Measurements from ENCODE around the gene PRDM16.

PRDM16 gene

GRCh38 chr1:3433596-3434320, 364.8 kb downstream of the PRDM16 start:
- Histone ChIP-seq H3K27me3 (replicated peaks; ENCODE audit: insufficient read depth, low read length) (peaks cover 93% of the 10 kb centered on the region), H4K20me1 (ENCODE audit: insufficient read depth, low read length) (no peaks in the 10 kb centered on the region), H3K27ac (ENCODE audit: low read length) (no peak overlapping the region), H3K79me2 (ENCODE audit: low read length) (no peaks in the 10 kb centered on the region), H3K9me3 (replicated peaks; ENCODE audit: insufficient read depth, low read length) (no peaks in the 10 kb centered on the region), H3K4me1 (ENCODE audit: low read length) (no peaks in the 10 kb centered on the region), H3K4me3 (ENCODE audit: low read length) (no peak overlapping the region), H3K9me2 (replicated peaks; ENCODE audit: insufficient read depth, low read length) (no peaks in the 10 kb centered on the region), H3F3A (ENCODE audit: insufficient read depth, low read length) (no peaks in the 10 kb centered on the region), H3K36me3 (replicated peaks; ENCODE audit: insufficient read depth, low read length) (no peaks in the 10 kb centered on the region), H3K4me2 (ENCODE audit: low read depth, low read length) (no peak overlapping the region), H3K9ac (ENCODE audit: low read length) (no peak overlapping the region), H2AFZ (ENCODE audit: low read length) (no peak overlapping the region)
- no peak for TF ChIP-seq CTCF (IDR thresholded peaks at IDR 0.05; ENCODE audit: low read length)
- no peak for TF ChIP-seq EZH2 (optimal IDR thresholded peaks at IDR 0.05; ENCODE audit: low read depth, low read length)
- no peak for TF ChIP-seq EZH2phosphoT487 (IDR thresholded peaks at IDR 0.05; ENCODE audit: low read length)
- no peak for DNase-seq

DNA sequence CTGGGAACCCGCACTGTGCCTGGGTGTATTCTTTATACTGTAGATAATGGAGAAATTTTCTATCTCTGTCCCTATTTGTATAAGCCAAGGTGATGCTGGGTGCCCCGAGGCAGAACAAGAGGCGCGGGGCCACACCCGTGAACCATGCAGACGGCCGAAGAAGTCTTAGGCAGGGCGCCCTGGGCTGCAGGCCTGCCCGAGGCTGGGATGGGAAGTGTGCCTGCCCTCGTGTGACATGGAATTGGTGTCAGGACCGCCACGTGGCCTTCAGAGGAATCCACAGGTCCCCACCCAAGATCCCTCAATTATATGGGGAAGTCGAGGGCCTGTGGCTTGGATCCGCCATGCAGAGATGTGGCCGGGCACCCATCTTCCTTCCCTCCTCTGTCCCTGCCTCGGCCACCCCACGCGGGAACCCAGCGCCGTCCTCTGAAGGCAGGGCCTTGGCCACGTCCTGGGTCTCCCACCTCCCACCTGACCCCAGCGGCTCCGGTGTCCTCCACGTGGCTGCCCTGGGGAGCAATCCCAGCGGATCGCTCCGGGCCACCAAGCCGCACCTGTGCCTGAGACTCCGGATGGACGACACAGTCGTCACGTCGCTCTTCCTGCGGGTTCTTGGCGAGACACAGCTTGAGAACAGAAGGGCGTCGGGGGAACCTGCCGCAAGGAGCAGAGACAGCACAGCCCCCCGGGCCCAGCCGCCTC, 365.6 kb downstream of the PRDM16 start:
- Histone ChIP-seq H3K9me3 (replicated peaks; ENCODE audit: insufficient read depth, low read length) (no peaks in the 10 kb centered on the region), H3K4me2 (ENCODE audit: low read depth, low read length) (no peak overlapping the region), H3K36me3 (replicated peaks; ENCODE audit: insufficient read depth, low read length) (no peaks in the 10 kb centered on the region), H3K4me3 (ENCODE audit: low read length) (no peak overlapping the region), H3K79me2 (ENCODE audit: low read length) (no peaks in the 10 kb centered on the region), H3K9me2 (replicated peaks; ENCODE audit: insufficient read depth, low read length) (no peaks in the 10 kb centered on the region), H3K4me1 (ENCODE audit: low read length) (no peaks in the 10 kb centered on the region), H3K27me3 (replicated peaks; ENCODE audit: insufficient read depth, low read length) (peaks cover 93% of the 10 kb centered on the region), H2AFZ (ENCODE audit: low read length) (no peak overlapping the region), H4K20me1 (ENCODE audit: insufficient read depth, low read length) (no peaks in the 10 kb centered on the region), H3F3A (ENCODE audit: insufficient read depth, low read length) (no peaks in the 10 kb centered on the region), H3K9ac (ENCODE audit: low read length) (no peak overlapping the region), H3K27ac (ENCODE audit: low read length) (no peak overlapping the region)
- DNase-seq = no peak
- no peak for TF ChIP-seq CTCF (IDR thresholded peaks at IDR 0.05; ENCODE audit: low read length)
- no peak for TF ChIP-seq EZH2 (optimal IDR thresholded peaks at IDR 0.05; ENCODE audit: low read depth, low read length)
- TF ChIP-seq EZH2phosphoT487 (IDR thresholded peaks at IDR 0.05; ENCODE audit: low read length) = no peak

DNA sequence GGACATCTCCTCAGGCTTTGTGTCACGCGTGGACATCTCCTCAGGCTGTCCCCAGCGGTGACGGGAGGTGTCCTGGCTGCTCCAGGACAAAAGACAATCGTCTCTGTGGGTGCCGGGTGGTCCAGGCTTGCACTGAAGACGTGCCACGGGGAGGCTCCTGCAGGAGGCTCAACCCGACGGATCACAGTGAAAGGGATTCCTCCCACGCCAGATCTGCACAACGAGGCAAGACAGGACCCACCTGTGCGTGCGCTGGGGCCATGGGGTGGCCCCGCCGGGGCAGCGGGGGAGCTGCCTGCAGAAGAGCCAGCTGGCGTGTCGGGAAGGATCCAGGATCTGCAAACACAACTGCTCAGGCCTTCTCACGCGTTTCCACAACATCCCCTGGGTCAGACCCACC, 366.7 kb downstream of the PRDM16 start:
- H3F3A ChIP-seq (ENCODE audit: insufficient read depth, low read length) = no peaks in the 10 kb centered on the region
- no peaks in the 10 kb centered on the region for H3K36me3 ChIP-seq (replicated peaks; ENCODE audit: insufficient read depth, low read length)
- no peaks in the 10 kb centered on the region for H4K20me1 ChIP-seq (ENCODE audit: insufficient read depth, low read length)
- H3K4me1 ChIP-seq (ENCODE audit: low read length) = no peaks in the 10 kb centered on the region
- H3K79me2 ChIP-seq (ENCODE audit: low read length) = no peaks in the 10 kb centered on the region
- no peak overlapping the region for H3K4me3 ChIP-seq (ENCODE audit: low read length)
- H3K9me3 ChIP-seq (replicated peaks; ENCODE audit: insufficient read depth, low read length) = no peaks in the 10 kb centered on the region
- no peak overlapping the region for H3K9ac ChIP-seq (ENCODE audit: low read length)
- H3K4me2 ChIP-seq (ENCODE audit: low read depth, low read length) = no peak overlapping the region
- peaks cover 94% of the 10 kb centered on the region for H3K27me3 ChIP-seq (replicated peaks; ENCODE audit: insufficient read depth, low read length)
- H2AFZ ChIP-seq (ENCODE audit: low read length) = no peak overlapping the region
- no peaks in the 10 kb centered on the region for H3K9me2 ChIP-seq (replicated peaks; ENCODE audit: insufficient read depth, low read length)
- H3K27ac ChIP-seq (ENCODE audit: low read length) = no peak overlapping the region
- no peak for DNase-seq
- TF ChIP-seq EZH2 (optimal IDR thresholded peaks at IDR 0.05; ENCODE audit: low read depth, low read length) (no peak), CTCF (IDR thresholded peaks at IDR 0.05; ENCODE audit: low read length) (no peak), EZH2phosphoT487 (IDR thresholded peaks at IDR 0.05; ENCODE audit: low read length) (no peak)
